COLO829 (cell line): Measurements from ENCODE around the gene CAPN11.
A peak's percentile ranks its signal among the peaks of the same experiment; 100 is the strongest.

Source experiments
- DNase-seq: peaks from one replicate; pipeline ENCODE4 v3.0.0; 2012; ENCODE audit warnings: low spot score

Gene CAPN11

DNA sequence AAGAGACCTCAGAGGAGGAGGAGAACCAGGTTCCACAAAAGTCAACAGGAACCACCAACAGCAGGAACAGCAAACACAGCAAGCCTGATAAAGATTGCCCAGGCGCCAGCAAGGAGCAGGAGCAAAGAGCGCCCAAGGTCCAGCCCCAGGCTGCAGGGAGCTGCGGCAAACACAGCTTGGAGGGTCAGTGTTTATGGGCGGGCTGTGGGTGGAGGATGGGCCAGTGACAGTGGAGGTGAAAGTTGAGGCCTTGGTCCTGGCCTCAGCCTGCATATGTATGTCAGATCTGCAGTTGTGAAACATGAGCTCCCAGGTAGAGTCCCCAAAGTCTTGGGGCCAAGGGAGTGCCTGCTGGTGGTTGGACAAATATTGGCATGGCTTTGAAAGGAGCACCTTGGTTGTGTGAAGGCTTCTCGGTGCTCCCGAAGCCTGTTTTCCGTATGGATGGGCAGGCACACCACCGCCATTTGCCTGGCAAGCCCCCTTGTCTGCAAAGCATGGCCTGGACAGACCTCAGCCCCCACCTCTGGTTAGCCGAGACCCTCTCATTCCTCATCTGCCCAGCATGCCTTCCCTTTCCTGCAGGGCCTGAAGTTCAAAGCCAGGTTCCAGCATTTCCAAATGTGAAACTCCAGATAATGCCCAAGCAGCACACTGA is 2.0 kb upstream of the CAPN11 start:
- no peak for DNase-seq

GRCh38 chr6:44157152-44157521 is 1.5 kb upstream of the CAPN11 start:
- no peak for DNase-seq

DNA sequence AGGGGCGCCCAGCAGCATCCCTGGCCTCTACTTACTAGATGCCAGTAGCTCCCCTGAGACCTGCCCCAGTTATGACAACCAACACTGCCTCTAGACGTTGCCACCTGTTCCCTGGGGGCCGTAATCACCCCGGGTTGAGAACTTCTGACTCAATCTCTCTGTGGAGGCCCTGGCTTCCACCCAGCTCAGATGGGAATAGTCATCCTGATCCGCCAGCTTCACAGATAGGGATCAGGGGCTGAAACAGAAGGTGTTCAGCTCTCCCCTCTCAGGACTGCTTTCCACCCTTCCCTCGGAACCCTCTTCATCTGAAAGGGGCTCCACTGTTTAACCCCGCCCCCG is 3.3 kb downstream of the CAPN11 start:
- DNase-seq: no peak

GRCh38 chr6:44162876-44163625 is 4.4 kb downstream of the CAPN11 start:
- no peak for DNase-seq

- no peak for DNase-seq
Measured at GRCh38 chr6:44166116-44166515, 7.5 kb downstream of the CAPN11 start.

DNA sequence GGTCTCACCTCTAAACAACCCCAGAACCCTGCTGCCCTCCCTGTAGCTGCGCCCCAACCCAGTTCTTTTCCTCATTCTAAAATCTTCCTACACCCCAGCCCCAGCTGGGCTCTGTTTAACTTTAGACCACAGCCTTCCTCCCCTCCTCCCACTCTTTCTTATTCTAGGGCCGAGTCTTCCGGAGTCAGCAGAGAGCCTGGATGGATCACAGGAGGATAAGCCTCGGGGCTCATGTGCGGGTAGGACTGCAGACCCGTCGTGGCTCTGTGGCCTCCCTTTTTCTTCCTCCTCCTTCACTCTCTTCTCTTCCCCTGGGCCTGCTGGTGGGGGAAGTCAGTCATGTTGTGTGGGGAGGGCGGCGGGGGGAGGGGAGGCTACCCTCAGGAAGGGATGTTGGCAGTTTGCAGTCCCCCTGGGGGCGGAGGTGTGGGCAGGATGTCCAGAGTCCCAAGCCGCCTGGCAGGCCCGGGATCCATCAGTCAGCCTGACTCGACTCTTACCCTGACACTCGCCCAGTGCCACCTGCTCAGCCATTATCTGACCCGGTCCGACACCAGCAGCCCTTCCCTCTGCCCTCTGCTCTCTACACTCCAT is 8.1 kb downstream of the CAPN11 start:
- no peak for DNase-seq

GRCh38 chr6:44167567-44167966 is 8.9 kb downstream of the CAPN11 start:
- no peak for DNase-seq

GRCh38 chr6:44169154-44169553 is 10.5 kb downstream of the CAPN11 start:
- DNase-seq: no peak

DNA sequence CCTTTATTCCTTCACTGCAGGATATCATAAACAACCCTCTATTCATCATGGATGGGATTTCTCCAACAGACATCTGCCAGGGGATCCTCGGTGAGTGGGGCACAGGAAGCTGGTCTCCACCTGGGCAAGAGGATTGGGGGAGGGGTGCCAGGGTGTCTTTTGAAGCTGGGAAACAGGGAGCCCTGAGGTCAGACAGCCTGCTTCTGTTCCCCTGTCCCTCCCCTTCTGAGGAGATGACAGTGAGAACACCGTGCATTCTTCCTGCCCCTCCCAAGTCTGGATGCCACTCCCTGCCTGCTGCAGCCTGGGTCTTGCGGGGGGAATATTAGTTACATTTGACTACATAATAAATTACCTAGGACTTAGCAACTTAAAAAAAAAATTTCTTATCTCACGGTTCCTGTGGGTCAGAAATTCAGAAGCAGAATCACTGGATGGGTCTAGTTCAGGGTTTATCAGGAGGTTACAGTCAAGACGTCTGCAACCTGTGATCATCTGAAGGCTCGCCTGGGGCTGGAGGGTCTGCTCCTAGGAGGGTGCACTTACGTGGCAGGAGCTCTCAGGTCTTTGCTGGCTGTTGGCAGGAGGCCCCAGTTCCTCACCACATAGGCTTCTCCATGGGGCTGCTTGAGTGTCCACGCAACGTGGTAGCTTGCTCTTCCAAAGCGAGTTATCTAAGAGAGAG is 11.4 kb downstream of the CAPN11 start:
- no peak for DNase-seq

DNA sequence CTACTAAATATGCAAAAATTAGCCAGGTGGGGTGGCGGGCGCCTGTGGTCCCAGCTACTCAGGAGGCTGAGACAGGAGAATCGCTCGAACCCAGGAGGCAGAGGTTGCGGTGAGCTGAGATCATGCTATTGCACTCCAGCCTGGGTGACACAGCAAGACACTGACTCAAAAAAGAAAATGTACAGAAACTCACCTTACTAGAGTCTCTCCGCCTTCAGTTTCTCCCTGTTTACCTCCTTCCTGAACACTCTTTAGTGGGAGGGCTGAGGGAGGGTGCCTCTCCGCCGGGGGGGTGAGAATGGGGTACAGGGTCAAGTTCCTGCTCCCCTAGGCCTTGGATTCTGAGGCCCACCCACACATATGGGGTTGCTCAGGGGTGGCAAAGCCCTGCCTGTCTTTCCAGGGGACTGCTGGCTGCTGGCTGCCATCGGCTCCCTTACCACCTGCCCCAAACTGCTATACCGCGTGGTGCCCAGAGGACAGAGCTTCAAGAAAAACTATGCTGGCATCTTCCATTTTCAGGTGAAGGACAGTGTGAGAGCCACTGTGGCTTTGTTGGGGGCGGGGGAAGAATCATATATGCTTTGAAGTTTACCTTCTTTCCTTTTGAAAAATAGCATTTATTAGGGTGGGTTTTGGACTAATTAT is 13.4 kb downstream of the CAPN11 start:
- no peak for DNase-seq

DNA sequence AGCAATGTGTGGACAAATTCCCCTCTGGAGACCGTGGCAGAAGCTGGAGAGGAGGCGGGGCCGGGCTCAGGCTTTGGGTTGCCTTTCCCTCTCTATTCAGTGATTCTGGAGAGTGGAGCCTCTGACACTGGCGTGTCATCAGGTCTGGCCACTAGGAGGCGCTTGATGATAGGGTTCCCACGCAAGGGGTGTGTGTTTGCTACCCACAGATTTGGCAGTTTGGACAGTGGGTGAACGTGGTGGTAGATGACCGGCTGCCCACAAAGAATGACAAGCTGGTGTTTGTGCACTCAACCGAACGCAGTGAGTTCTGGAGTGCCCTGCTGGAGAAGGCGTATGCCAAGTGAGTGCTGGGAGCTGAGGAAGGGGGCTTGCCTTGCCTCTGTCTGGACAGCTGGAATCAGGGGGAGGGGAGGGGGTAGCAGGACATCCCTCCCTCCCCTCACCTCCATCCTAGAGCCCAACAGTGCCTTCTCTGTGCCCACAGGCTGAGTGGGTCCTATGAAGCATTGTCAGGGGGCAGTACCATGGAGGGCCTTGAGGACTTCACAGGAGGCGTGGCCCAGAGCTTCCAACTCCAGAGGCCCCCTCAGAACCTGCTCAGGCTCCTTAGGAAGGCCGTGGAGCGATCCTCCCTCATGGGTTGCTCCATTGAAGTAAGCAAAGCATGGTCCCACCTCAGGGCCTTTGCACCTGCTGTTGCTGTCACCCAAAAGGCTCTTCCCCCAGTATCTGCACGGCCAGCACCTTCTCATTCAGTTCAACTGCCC is 14.3 kb downstream of the CAPN11 start:
- DNase-seq: peak; percentile 95

DNA sequence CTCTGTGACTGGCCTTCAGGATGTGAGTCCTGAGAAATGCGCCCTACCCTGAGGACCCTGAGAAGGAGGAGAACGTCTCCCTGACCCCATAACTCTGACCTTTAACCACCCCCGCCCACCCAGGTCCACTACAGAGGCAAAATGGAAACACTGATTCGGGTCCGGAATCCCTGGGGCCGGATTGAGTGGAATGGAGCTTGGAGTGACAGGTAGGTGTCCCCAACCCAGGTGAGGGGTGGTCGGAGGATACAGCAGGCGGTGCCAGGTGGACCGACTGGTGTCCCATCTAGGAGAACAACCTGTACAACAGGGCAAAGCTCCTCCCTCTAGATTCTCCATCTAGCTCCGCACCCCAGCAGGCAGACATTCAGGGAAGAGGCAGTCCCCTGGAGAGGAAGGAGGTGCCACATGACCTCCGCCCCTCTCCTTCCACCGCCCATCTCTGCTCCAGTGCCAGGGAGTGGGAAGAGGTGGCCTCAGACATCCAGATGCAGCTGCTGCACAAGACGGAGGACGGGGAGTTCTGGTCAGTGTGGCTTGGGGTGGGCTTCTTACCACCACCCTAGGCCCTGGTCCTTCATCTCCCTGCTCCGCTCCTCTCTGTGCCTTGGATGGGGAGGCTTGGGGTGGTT is 17.6 kb downstream of the CAPN11 start:
- no peak for DNase-seq

DNA sequence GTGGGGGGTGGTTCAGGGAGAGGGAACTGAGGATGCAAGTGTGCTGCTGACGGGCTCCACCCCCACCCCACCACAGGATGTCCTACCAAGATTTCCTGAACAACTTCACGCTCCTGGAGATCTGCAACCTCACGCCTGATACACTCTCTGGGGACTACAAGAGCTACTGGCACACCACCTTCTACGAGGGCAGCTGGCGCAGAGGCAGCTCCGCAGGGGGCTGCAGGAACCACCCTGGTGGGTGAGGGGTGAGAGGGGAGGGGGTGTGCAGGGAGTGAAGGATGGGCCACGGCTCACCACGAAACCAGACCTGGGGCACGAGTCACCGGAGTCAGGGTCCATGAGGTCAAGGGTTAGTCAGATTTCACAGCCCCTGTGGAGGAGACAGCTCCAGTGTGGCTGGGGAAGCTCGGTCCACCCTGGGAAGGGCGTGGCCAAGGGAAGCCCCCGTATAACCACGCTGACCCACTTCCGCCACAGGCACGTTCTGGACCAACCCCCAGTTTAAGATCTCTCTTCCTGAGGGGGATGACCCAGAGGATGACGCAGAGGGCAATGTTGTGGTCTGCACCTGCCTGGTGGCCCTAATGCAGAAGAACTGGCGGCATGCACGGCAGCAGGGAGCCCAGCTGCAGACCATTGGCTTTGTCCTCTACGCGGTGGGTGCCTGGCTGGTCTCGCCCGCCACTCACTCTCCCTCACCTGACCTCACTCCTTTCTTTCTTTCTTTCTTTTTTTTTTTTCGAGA is 18.3 kb downstream of the CAPN11 start:
- DNase-seq: no peak

- peak; percentile 51 for DNase-seq
Measured at GRCh38 chr6:44177691-44178423, 19.2 kb downstream of the CAPN11 start.

GRCh38 chr6:44178424-44179071 is 19.9 kb downstream of the CAPN11 start:
- DNase-seq: no peak

DNA sequence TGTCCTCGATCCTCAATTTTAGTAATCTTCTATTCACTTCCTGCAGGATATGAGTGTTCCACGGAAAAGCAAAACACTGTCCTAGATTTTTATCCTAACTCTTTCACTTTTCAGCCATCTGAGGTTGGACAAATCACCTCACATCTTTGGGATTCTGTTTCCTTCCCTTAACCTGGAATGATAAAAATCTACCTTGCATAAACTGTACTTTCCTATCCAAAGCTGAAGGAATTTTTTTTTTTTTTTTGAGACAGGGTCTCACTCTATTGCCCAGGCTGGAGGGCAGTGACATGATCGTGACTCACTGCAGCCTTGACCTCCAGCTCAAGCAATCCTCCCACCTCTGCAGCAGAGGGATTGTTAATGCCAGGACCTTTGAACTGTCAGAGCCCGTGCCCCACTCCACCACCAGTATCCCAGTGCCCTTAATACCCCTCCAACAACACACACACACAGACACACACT is 20.5 kb downstream of the CAPN11 start:
- DNase-seq: no peak

DNA sequence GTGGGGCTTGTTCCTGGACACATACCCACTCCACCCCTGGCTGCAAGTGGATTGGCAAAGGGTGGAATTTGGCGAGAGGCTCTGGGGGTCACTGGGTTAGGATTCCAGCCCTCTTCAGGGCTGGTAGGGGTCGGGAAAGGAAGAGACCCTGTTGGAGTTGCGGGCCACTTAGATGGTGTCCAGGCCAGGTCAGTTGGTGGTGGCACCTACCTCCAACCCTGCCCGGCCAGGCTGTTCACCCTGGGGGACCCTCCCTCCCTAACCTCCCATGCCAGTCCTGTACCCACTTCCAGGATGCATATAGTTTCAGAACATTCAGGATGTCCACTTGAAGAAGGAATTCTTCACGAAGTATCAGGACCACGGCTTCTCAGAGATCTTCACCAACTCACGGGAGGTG is 21.0 kb downstream of the CAPN11 start:
- DNase-seq: no peak

DNA sequence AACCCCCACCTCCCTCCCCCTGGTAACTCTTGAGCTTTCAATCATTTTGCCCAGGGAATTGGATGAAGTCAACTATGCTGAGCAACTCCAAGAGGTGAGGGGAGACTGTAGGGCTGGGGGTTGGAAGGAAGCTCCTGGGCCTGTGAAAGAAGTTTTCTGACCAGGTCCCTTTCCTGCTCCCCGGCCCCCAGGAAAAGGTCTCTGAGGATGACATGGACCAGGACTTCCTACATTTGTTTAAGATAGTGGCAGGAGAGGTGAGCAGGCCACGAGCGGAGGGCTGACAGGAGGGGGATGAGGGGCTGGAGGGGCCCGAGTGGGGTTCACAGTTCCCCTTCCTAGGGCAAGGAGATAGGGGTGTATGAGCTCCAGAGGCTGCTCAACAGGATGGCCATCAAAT is 21.8 kb downstream of the CAPN11 start:
- DNase-seq: no peak

DNA sequence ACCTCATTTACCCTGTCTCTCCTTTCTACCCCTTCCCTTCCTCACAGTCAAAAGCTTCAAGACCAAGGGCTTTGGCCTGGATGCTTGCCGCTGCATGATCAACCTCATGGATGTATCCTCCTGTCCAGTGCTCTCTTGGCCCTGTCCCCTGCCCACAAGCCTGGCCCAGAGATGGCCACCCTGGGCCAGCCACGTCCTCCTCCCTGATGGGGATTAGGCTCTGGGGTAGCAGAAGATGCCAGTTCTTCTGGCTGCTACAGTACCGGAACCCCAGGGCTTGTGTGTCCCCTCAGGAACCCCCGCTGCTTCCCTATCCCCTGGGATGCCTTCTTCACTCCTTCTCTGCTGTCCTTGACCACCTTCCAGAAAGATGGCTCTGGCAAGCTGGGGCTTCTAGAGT is 22.3 kb downstream of the CAPN11 start:
- DNase-seq: no peak
